GM12801 (cell line): ENCODE data around the gene ARID4B.

Experiments
- TF ChIP-seq, protein P1 (sequence below): IDR thresholded peaks from one replicate; pipeline ENCODE4 v1.5.1; 2011; ENCODE audit warnings: control low read depth; ENCODE audit not compliant: insufficient read length; ENCODE audit errors: extremely low read depth

The ARID4B gene

GRCh38 chr1:235341334-235341733, 13.4 kb upstream of the ARID4B start:
- TF ChIP-seq, protein P1, sequence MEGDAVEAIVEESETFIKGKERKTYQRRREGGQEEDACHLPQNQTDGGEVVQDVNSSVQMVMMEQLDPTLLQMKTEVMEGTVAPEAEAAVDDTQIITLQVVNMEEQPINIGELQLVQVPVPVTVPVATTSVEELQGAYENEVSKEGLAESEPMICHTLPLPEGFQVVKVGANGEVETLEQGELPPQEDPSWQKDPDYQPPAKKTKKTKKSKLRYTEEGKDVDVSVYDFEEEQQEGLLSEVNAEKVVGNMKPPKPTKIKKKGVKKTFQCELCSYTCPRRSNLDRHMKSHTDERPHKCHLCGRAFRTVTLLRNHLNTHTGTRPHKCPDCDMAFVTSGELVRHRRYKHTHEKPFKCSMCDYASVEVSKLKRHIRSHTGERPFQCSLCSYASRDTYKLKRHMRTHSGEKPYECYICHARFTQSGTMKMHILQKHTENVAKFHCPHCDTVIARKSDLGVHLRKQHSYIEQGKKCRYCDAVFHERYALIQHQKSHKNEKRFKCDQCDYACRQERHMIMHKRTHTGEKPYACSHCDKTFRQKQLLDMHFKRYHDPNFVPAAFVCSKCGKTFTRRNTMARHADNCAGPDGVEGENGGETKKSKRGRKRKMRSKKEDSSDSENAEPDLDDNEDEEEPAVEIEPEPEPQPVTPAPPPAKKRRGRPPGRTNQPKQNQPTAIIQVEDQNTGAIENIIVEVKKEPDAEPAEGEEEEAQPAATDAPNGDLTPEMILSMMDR, result no peak

- TF ChIP-seq, protein P1, result no peak
These were observed 11.8 kb upstream of the ARID4B start for GRCh38 chr1:235339746-235340145.

GRCh38 chr1:235336903-235337302, 8.9 kb upstream of the ARID4B start:
- TF ChIP-seq, protein P1, result no peak

- TF ChIP-seq, protein P1, result no peak
These were observed 3.4 kb upstream of the ARID4B start for GRCh38 chr1:235331401-235331800.

GRCh38 chr1:235330918-235331285, 2.9 kb upstream of the ARID4B start:
- TF ChIP-seq, protein P1, result no peak

GRCh38 chr1:235329139-235329902, 1.3 kb upstream of the ARID4B start:
- TF ChIP-seq, protein P1, result no peak

DNA sequence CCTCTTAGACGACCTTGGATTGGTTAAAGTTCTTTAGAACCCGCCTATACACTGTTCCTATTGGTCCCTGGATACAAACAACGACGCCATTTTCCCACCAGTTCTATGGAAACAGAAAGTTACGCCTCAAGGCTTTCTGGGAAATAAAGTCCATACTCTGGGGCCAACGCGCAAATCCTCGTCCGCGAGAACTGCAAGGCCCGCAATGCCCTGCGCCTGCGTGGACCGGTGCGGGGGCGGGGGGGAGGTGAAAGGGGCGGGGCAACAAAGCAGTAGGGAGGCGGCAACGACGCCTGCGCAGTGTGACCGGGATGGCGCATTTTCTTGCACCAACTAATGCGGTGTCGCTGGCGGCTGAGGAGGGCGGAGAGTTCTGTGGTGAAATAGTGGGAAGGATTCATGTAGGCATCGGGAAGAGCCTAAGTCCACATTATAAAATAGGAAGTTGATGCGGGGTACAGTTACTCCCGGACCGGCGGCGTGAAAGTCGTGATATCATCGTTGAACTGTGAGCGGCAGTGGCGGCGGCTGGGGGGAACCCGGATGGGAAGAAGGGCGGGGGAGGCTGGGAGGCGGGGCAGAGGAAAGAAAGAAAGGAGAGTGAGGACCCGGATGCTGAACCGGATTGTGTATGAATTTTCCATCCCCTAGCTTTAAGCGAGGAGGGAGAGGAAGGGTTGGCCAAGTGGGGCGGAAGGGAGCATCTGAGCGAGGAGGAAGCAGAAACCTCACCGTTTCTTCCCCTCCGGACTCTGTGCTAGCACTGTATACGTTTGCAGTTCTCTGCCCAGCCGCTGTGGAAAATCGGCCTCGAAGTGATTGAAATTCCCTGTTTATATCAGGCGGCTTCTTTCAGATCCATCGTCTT, 526 bp upstream of the ARID4B start, which contains the start of gene GGPS1:
TSS of gene GGPS1 (plus strand) at position 300 of the 868 bp plus-strand sequence. CDS start 6,695 bp downstream, outside the sequence.
- TF ChIP-seq, protein P1, result no peak
